NCI-H82 treated with DMSO at 0.1 percent for 48 hours (cell line): ENCODE results near the gene KCNN2.
A peak's percentile ranks its signal among the peaks of the same experiment; 100 is the strongest.
"Not testable (repeated sequence)": the region's sequence is repeated elsewhere in the genome, so short reads cannot be mapped to it uniquely, and the experiment has no call there.

Experiments
- DNase-seq: peaks from one replicate; lab custom pipeline; 2025; ENCODE audit not compliant: unreplicated experiment; lab: John Stamatoyannopoulos, UW

KCNN2 gene

GRCh38 chr5:114418176-114419066 is 56.6 kb downstream of the KCNN2 start:
- no peak for DNase-seq

GRCh38 chr5:114419067-114419388 is 57.2 kb downstream of the KCNN2 start:
- no peak for DNase-seq

- no peak for DNase-seq
Measured at GRCh38 chr5:114419959-114420358, 58.1 kb downstream of the KCNN2 start.

- no peak for DNase-seq
Measured at GRCh38 chr5:114427204-114427603, 65.3 kb downstream of the KCNN2 start.

- DNase-seq, result no peak
Measured at GRCh38 chr5:114430532-114430931, 68.7 kb downstream of the KCNN2 start.

GRCh38 chr5:114432684-114433083 is 70.8 kb downstream of the KCNN2 start:
- not testable (repeated sequence) for DNase-seq

- DNase-seq, result no peak
Measured at GRCh38 chr5:114434396-114435219, 72.7 kb downstream of the KCNN2 start.

- no peak for DNase-seq
Measured at GRCh38 chr5:114435220-114435481, 73.3 kb downstream of the KCNN2 start.

GRCh38 chr5:114435885-114436299 is 74.0 kb downstream of the KCNN2 start:
- no peak for DNase-seq

- DNase-seq, result no peak
Measured at GRCh38 chr5:114437936-114438335, 76.1 kb downstream of the KCNN2 start.

GRCh38 chr5:114438471-114438870 is 76.6 kb downstream of the KCNN2 start:
- no peak for DNase-seq

- no peak for DNase-seq
Measured at GRCh38 chr5:114447084-114447773, 85.4 kb downstream of the KCNN2 start.

GRCh38 chr5:114448481-114448880 is 86.6 kb downstream of the KCNN2 start:
- no peak for DNase-seq

GRCh38 chr5:114449860-114450421 is 88.1 kb downstream of the KCNN2 start:
- peak; percentile 25 for DNase-seq

- peak; percentile 0 for DNase-seq
Measured at GRCh38 chr5:114450437-114450836, 88.6 kb downstream of the KCNN2 start.

GRCh38 chr5:114458726-114459125 is 96.9 kb downstream of the KCNN2 start:
- DNase-seq, result no peak

GRCh38 chr5:114467171-114467570 is 105.3 kb downstream of the KCNN2 start:
- no peak for DNase-seq

GRCh38 chr5:114467729-114468128 is 105.9 kb downstream of the KCNN2 start:
- DNase-seq, result no peak

- DNase-seq, result no peak
Measured at GRCh38 chr5:114469372-114469771, 107.5 kb downstream of the KCNN2 start.

GRCh38 chr5:114471529-114471928 is 109.7 kb downstream of the KCNN2 start:
- no peak for DNase-seq

- DNase-seq, result no peak
Measured at GRCh38 chr5:114473541-114473940, 111.7 kb downstream of the KCNN2 start.
